SK-N-MC (cell line): ENCODE results near the gene TFF2.

Source experiments
- EZH2 ChIP-seq: fragments of 200-600 bp; sonication (generic); IDR thresholded peaks from one replicate; pipeline ENCODE4 v1.6.1; 2017; ENCODE audit warnings: antibody characterized with exemption
- POLR2AphosphoS5 ChIP-seq: IDR thresholded peaks from 2 replicates; pipeline ENCODE4 v1.6.1; 2012; ENCODE audit warnings: mild to moderate bottlenecking, low read depth, low read length, borderline replicate concordance

GRCh38 chr21:42319851-42320572, 30.8 kb downstream of the TFF2 start:
- TF ChIP-seq EZH2: no peak
- no peak for TF ChIP-seq POLR2AphosphoS5
